SU-DHL-6 (cell line): ENCODE measurements around the gene PLK1.

Experiments
- H2AFZ ChIP-seq: fragments of 200-600 bp; sonication (generic); 2 replicates; pipeline ENCODE4 v1.6.1; 2014; ENCODE audit warnings: low read depth, mild to moderate bottlenecking, moderate library complexity, mixed read lengths, antibody characterized with exemption, low read length; ENCODE audit not compliant: severe bottlenecking
- H3F3A ChIP-seq: fragments of 200-600 bp; shearing (Covaris generic); 2 replicates; pipeline ENCODE4 v1.6.0; 2016; ENCODE audit warnings: antibody characterized with exemption, mild to moderate bottlenecking; ENCODE audit not compliant: insufficient read depth
- H3K27ac ChIP-seq: fragments of 200-600 bp; sonication (generic); 2 replicates; pipeline ENCODE4 v1.5.1; 2016; ENCODE audit warnings: low read depth, mild to moderate bottlenecking, low read length, moderate library complexity, mixed read lengths
- H3K27me3 ChIP-seq: fragments of 200-600 bp; sonication (generic), shearing (Covaris generic); 2 replicates; pipeline ENCODE4 v1.6.0; 2014; ENCODE audit warnings: mild to moderate bottlenecking, low read length
- H3K36me3 ChIP-seq: fragments of 200-600 bp; sonication (generic); 2 replicates; pipeline ENCODE4 v1.6.1; 2014; ENCODE audit warnings: mild to moderate bottlenecking, low read length, mixed read lengths
- H3K4me2 ChIP-seq: fragments of 300-600, 200-600 bp; shearing (Covaris generic), sonication (generic); 2 replicates; pipeline ENCODE4 v1.6.0; 2014; ENCODE audit warnings: low read length, low read depth, mild to moderate bottlenecking; ENCODE audit not compliant: poor library complexity, severe bottlenecking
- H3K4me3 ChIP-seq: fragments of 200-600 bp; sonication (generic); 2 replicates; pipeline ENCODE4 v1.5.1; 2014; ENCODE audit warnings: antibody characterized with exemption, low read length, mild to moderate bottlenecking, mixed read lengths; ENCODE audit not compliant: insufficient read depth, poor library complexity, severe bottlenecking
- H3K79me2 ChIP-seq: fragments of 200-600 bp; sonication (generic); 2 replicates; pipeline ENCODE4 v1.6.1; 2014; ENCODE audit warnings: mild to moderate bottlenecking, low read length, moderate library complexity; ENCODE audit not compliant: insufficient read depth
- H3K9ac ChIP-seq: fragments of 200-600 bp; sonication (generic); 2 replicates; pipeline ENCODE4 v1.7.0; 2014; ENCODE audit warnings: mild to moderate bottlenecking, low read length
- H3K9me2 ChIP-seq: fragments of 200-600 bp; sonication (generic); replicated peaks from 2 replicates; pipeline ENCODE4 v1.6.1; 2014; ENCODE audit warnings: low read length; ENCODE audit not compliant: insufficient read depth
- H3K9me3 ChIP-seq: fragments of 200-600 bp; sonication (generic); 2 replicates; pipeline ENCODE4 v1.6.1; 2014; ENCODE audit warnings: low read length, mixed read lengths; ENCODE audit not compliant: insufficient read depth
- H4K20me1 ChIP-seq: fragments of 200-600 bp; sonication (generic); 2 replicates; pipeline ENCODE4 v1.6.1; 2014; ENCODE audit warnings: low read depth, mild to moderate bottlenecking, antibody characterized with exemption, low read length, moderate library complexity, mixed read lengths
- EZH2phosphoT487 ChIP-seq: fragments of 200-600 bp; sonication (generic), shearing (Covaris generic); conservative IDR thresholded peaks from 2 replicates; pipeline ENCODE4 v1.6.1; 2018; ENCODE audit warnings: mild to moderate bottlenecking, antibody characterized with exemption, low read length, moderate library complexity, mixed read lengths
- TF ChIP-seq, protein P1 (sequence below): fragments of 200-600 bp; sonication (generic); IDR thresholded peaks from one replicate; pipeline ENCODE4 v1.5.1; 2017; ENCODE audit warnings: antibody characterized with exemption, mild to moderate bottlenecking, low read length, moderate library complexity; ENCODE audit not compliant: insufficient read depth, poor library complexity, severe bottlenecking

Gene PLK1

DNA sequence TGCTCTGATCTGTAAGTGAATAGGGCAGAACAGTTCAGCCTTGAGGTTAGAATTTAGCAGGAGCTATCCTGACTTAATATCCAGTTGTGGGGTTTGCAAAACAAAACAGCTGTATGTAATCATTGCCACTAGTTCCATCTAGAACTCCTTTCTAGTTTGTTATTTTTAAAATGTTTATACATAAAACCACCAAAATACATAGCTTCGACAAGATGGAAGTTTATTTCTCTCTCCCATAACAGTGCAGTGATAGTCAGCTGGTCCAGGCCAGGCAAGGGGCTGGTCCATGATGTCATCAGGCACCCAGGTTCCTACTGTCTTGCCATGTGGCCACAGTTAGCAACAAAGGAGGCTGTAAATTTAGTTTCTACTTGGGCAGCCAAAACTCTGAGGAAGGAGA lies 10.5 kb upstream of the PLK1 start:
- Histone ChIP-seq H3K79me2 (no peaks in the 10 kb centered on the region), H4K20me1 (no peaks in the 10 kb centered on the region), H3K36me3 (peaks cover 15% of the 10 kb centered on the region; the same call in 1 of the 2 replicates), H3F3A (no peaks in the 10 kb centered on the region), H3K4me3 (no peak overlapping the region), H3K9me3 (no peaks in the 10 kb centered on the region), H3K27me3 (no peaks in the 10 kb centered on the region), H3K9me2 (no peaks in the 10 kb centered on the region), H2AFZ (no peak overlapping the region), H3K27ac (no peak overlapping the region), H3K4me2 (no peak overlapping the region), H3K9ac (no peak overlapping the region)
- TF ChIP-seq EZH2phosphoT487: no peak
- TF ChIP-seq, protein P1, sequence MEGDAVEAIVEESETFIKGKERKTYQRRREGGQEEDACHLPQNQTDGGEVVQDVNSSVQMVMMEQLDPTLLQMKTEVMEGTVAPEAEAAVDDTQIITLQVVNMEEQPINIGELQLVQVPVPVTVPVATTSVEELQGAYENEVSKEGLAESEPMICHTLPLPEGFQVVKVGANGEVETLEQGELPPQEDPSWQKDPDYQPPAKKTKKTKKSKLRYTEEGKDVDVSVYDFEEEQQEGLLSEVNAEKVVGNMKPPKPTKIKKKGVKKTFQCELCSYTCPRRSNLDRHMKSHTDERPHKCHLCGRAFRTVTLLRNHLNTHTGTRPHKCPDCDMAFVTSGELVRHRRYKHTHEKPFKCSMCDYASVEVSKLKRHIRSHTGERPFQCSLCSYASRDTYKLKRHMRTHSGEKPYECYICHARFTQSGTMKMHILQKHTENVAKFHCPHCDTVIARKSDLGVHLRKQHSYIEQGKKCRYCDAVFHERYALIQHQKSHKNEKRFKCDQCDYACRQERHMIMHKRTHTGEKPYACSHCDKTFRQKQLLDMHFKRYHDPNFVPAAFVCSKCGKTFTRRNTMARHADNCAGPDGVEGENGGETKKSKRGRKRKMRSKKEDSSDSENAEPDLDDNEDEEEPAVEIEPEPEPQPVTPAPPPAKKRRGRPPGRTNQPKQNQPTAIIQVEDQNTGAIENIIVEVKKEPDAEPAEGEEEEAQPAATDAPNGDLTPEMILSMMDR: no peak

DNA sequence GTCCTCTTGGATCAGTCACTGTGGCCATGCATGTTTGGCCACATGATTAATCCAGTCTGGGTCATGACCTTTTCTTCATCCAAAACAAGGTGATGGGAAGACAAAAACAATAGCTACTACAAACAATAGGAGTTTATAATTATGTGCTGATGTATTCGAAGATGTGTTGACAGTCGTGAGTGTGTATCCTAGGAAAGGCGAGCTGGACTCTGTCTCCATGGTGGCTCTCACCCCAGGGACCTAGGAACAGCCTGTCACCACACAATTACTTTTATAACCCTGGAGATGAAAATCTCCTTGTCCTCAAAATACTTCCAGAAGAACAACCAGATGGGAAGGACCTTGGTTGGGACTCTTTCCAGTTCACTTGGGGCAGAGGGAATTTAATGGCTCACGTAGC lies 9.8 kb upstream of the PLK1 start:
- Histone ChIP-seq H3K9me2 (no peaks in the 10 kb centered on the region), H3K4me3 (no peak overlapping the region), H3K27ac (no peak overlapping the region), H3K9me3 (no peaks in the 10 kb centered on the region), H3K79me2 (no peaks in the 10 kb centered on the region), H2AFZ (no peak overlapping the region), H3F3A (no peaks in the 10 kb centered on the region), H4K20me1 (no peaks in the 10 kb centered on the region), H3K27me3 (no peaks in the 10 kb centered on the region), H3K9ac (no peak overlapping the region), H3K4me2 (no peak overlapping the region), H3K36me3 (peaks cover 15% of the 10 kb centered on the region; the same call in 1 of the 2 replicates)
- TF ChIP-seq EZH2phosphoT487: no peak
- TF ChIP-seq, protein P1: no peak

DNA sequence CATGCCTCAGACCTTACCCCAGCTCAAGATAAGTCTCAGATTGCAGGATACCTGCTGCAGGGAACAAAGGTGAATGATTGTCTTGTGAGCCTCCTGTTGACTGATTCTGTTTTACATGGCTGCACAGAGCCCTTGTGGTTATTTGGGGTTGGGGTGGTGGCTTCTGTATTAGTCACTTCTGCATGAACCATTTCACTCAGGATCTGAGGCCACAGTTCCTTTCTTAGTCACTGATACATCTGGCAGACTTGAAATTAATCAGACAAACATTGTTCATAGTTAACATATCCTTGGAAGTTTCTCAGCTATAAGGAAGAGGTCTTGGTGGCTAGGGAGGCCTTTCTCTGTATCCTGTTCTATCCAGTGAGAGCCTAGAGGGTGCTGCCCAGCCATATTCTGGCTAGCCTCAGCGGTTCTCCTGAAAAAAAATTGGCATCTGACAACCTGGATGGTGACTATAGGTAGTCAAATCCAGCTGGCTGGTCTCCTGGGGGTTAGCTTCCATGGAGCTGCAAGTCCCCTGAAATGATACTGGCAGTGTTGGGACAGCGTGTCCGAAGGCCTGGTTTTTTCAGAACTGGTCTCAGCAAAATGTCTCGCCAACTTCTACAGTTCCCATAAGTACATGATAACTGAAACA lies 8.4 kb upstream of the PLK1 start:
- peaks cover 15% of the 10 kb centered on the region; the same call in 1 of the 2 replicates for H3K36me3 ChIP-seq
- no peaks in the 10 kb centered on the region for H3K9me3 ChIP-seq
- no peak overlapping the region for H3K9ac ChIP-seq
- H3K27ac ChIP-seq: no peak overlapping the region
- H4K20me1 ChIP-seq: no peaks in the 10 kb centered on the region
- H3K79me2 ChIP-seq: no peaks in the 10 kb centered on the region
- no peak overlapping the region for H3K4me2 ChIP-seq
- H3K27me3 ChIP-seq: no peaks in the 10 kb centered on the region
- TF ChIP-seq, protein P1: no peak
- TF ChIP-seq EZH2phosphoT487: no peak
- no peak overlapping the region for H3K4me3 ChIP-seq
- H2AFZ ChIP-seq: no peak overlapping the region
- H3F3A ChIP-seq: no peaks in the 10 kb centered on the region
- no peaks in the 10 kb centered on the region for H3K9me2 ChIP-seq
